HG03095 (cell line): ENCODE data around the gene IFI27L1.
A peak's percentile ranks its signal among the peaks of the same experiment; 100 is the strongest.
"Not testable (repeated sequence)": the region's sequence is repeated elsewhere in the genome, so short reads cannot be mapped to it uniquely, and the experiment has no call there.

ENCODE experiments used
- ATAC-seq: cut with Tn5 transposase; IDR thresholded peaks from one replicate; pipeline ENCODE4 v1.9.1; 2021; ENCODE audit warnings: moderate library complexity; ENCODE audit not compliant: unreplicated experiment

Gene IFI27L1

GRCh38 chr14:94047581-94047980 is 33.5 kb upstream of the IFI27L1 start:
- ATAC-seq, result no peak

GRCh38 chr14:94048691-94049624 is 32.2 kb upstream of the IFI27L1 start:
- ATAC-seq, result no peak

GRCh38 chr14:94049625-94050023 is 31.5 kb upstream of the IFI27L1 start:
- no peak for ATAC-seq

GRCh38 chr14:94050231-94050880 is 30.8 kb upstream of the IFI27L1 start:
- ATAC-seq, result no peak

GRCh38 chr14:94051115-94051514 is 30.0 kb upstream of the IFI27L1 start:
- ATAC-seq, result no peak

GRCh38 chr14:94051779-94052178 is 29.3 kb upstream of the IFI27L1 start:
- no peak for ATAC-seq

GRCh38 chr14:94052199-94052598 is 28.9 kb upstream of the IFI27L1 start:
- no peak for ATAC-seq

GRCh38 chr14:94052662-94053061 is 28.4 kb upstream of the IFI27L1 start:
- no peak for ATAC-seq

GRCh38 chr14:94054401-94054800 is 26.7 kb upstream of the IFI27L1 start:
- no peak for ATAC-seq

GRCh38 chr14:94054936-94055335 is 26.2 kb upstream of the IFI27L1 start:
- ATAC-seq, result no peak

GRCh38 chr14:94056579-94057308 is 24.4 kb upstream of the IFI27L1 start:
- ATAC-seq, result peak; percentile 82

GRCh38 chr14:94058128-94058673 is 22.9 kb upstream of the IFI27L1 start:
- no peak for ATAC-seq

GRCh38 chr14:94058674-94059138 is 22.4 kb upstream of the IFI27L1 start:
- no peak for ATAC-seq

- ATAC-seq, result no peak
These were observed 21.1 kb upstream of the IFI27L1 start for GRCh38 chr14:94059998-94060397.

GRCh38 chr14:94062344-94062940 is 18.7 kb upstream of the IFI27L1 start:
- no peak for ATAC-seq

- no peak for ATAC-seq
These were observed 14.9 kb upstream of the IFI27L1 start for GRCh38 chr14:94066089-94066676.

- not testable (repeated sequence) for ATAC-seq
These were observed 9.0 kb upstream of the IFI27L1 start for GRCh38 chr14:94072076-94072475.

GRCh38 chr14:94074534-94074933 is 6.6 kb upstream of the IFI27L1 start:
- ATAC-seq, result no peak

- ATAC-seq, result no peak
These were observed 6.1 kb upstream of the IFI27L1 start for GRCh38 chr14:94075008-94075407.

GRCh38 chr14:94077111-94077821 is 3.8 kb upstream of the IFI27L1 start:
- ATAC-seq, result no peak
